ENCODE results near the gene CDC42SE2. TPM values are rescaled to one million over a fixed set of nuclear protein-coding genes. Genes with fewer than 3 reads are reported as not detected.
A peak's percentile ranks its signal among the peaks of the same experiment; 100 is the strongest.

Gene CDC42SE2
- total RNA-seq, 6 experiments from 2014 or later = 10.3 to 19.8 (median 15.0) TPM

DNA sequence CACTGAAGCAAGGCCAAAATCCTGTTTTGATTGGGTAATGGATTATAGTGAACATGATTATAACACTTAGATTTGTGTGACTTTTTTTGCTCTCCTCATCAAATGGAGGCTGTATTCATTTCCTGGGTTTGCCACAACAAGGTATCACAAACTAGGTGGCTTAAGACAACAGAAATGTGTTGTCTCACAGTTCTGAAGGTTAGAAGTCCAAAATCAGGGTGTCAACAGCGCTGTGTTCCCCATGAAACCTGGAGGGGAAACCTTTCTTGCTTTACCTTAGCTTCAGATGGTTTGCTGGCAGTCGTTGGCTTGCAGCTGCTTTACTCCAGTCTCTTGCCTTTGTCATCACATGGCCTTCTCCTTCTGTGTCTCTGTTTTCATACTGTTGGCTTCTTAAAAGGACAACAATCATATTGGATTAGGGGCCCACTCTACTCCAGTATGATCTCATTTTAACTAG, 32.4 kb downstream of the CDC42SE2 start:
- Histone ChIP-seq H3K9me3 (no peaks in the 10 kb centered on the region), H3K27me3 (no peaks in the 10 kb centered on the region), H3K27ac (no peak overlapping the region), H3K4me1 (no peaks in the 10 kb centered on the region), H3K4me3 (no peak overlapping the region), H3K36me3 (no peaks in the 10 kb centered on the region)
- no peak for TF ChIP-seq POLR2A (IDR thresholded peaks at IDR 0.05)
- TF ChIP-seq, protein P1, sequence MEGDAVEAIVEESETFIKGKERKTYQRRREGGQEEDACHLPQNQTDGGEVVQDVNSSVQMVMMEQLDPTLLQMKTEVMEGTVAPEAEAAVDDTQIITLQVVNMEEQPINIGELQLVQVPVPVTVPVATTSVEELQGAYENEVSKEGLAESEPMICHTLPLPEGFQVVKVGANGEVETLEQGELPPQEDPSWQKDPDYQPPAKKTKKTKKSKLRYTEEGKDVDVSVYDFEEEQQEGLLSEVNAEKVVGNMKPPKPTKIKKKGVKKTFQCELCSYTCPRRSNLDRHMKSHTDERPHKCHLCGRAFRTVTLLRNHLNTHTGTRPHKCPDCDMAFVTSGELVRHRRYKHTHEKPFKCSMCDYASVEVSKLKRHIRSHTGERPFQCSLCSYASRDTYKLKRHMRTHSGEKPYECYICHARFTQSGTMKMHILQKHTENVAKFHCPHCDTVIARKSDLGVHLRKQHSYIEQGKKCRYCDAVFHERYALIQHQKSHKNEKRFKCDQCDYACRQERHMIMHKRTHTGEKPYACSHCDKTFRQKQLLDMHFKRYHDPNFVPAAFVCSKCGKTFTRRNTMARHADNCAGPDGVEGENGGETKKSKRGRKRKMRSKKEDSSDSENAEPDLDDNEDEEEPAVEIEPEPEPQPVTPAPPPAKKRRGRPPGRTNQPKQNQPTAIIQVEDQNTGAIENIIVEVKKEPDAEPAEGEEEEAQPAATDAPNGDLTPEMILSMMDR (IDR thresholded peaks at IDR 0.05) = no peak
- intact Hi-C loops (cut with DNase I) = no loop called here
- 53% methylated on average over 2 of the region's 2 CpGs for WGBS (ENCODE audit: insufficient coverage, low coverage, low lambda C conversion rate, missing lambda C conversion rate)
- no peak for DNase-seq
- ATAC-seq = no peak

- Histone ChIP-seq H3K4me1 (no peaks in the 10 kb centered on the region), H3K27ac (no peak overlapping the region), H3K9me3 (no peaks in the 10 kb centered on the region), H3K27me3 (no peaks in the 10 kb centered on the region), H3K4me3 (no peak overlapping the region), H3K36me3 (no peaks in the 10 kb centered on the region)
- DNase-seq (no peak), ATAC-seq (no peak)
- WGBS (ENCODE audit: insufficient coverage, low coverage, low lambda C conversion rate, missing lambda C conversion rate) = 68% methylated on average over 2 of the region's 5 CpGs
- intact Hi-C loops (cut with DNase I) = no loop called here
- TF ChIP-seq, protein P1 (IDR thresholded peaks at IDR 0.05) = no peak
- TF ChIP-seq POLR2A (IDR thresholded peaks at IDR 0.05) = no peak
Measured at GRCh38 chr5:131297886-131298285, 34.0 kb downstream of the CDC42SE2 start.

- Histone ChIP-seq H3K4me1 (peaks cover 0 to 5% (median 0%) of the 10 kb centered on the region in 4 donors), H3K36me3 (no peaks in the 10 kb centered on the region), H3K9me3 (no peaks in the 10 kb centered on the region), H3K27me3 (no peaks in the 10 kb centered on the region), H3K4me3 (no peak overlapping the region), H3K27ac (no peak overlapping the region)
- DNase-seq (no peak), ATAC-seq (no peak)
- TF ChIP-seq, protein P1 (IDR thresholded peaks at IDR 0.05) = no peak
- no peak for TF ChIP-seq POLR2A (IDR thresholded peaks at IDR 0.05)
- intact Hi-C loops (cut with DNase I) = no loop called here
- WGBS (ENCODE audit: insufficient coverage, low coverage, low lambda C conversion rate, missing lambda C conversion rate) = 96% methylated on average over 3 of the region's 3 CpGs
Measured at GRCh38 chr5:131299465-131299864, 35.6 kb downstream of the CDC42SE2 start.

GRCh38 chr5:131302506-131302905, 38.7 kb downstream of the CDC42SE2 start:
- H3K4me1 ChIP-seq = peaks cover 0 to 5% (median 0%) of the 10 kb centered on the region in 4 donors
- DNase-seq = no peak
- no peak overlapping the region for H3K4me3 ChIP-seq
- no peak for ATAC-seq
- 74% methylated on average over 6 of the region's 6 CpGs for WGBS (ENCODE audit: insufficient coverage, low coverage, low lambda C conversion rate, missing lambda C conversion rate)
- no peaks in the 10 kb centered on the region for H3K36me3 ChIP-seq
- intact Hi-C loops (cut with DNase I) = no loop called here
- TF ChIP-seq, protein P1 (IDR thresholded peaks at IDR 0.05) = no peak
- no peaks in the 10 kb centered on the region for H3K9me3 ChIP-seq
- H3K27ac ChIP-seq = no peak overlapping the region
- no peaks in the 10 kb centered on the region for H3K27me3 ChIP-seq

DNA sequence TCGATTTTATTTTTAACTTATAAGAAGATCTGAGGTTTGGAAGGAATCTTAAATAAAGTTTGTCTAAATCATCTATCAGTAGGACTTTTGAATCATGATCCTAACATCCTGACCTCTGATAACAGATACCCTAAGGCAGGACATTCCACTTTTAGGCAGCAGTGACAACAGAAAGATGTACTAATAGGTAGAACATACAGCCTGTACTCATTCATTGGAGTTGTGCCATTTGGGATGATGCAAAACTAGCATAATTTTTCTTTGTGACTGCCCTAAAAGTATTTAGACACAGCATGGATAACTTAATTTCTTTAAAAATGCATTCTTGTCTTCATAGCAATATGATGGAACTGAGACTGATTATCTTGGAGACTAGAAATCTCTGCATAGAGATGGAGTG, 39.7 kb downstream of the CDC42SE2 start:
- Histone ChIP-seq H3K36me3 (no peaks in the 10 kb centered on the region), H3K4me3 (no peak overlapping the region), H3K9me3 (no peaks in the 10 kb centered on the region), H3K4me1 (peaks cover 0 to 5% (median 0%) of the 10 kb centered on the region in 4 donors), H3K27ac (no peak overlapping the region), H3K27me3 (no peaks in the 10 kb centered on the region)
- TF ChIP-seq, protein P1 (IDR thresholded peaks at IDR 0.05) = no peak
- no peak for TF ChIP-seq POLR2A (IDR thresholded peaks at IDR 0.05)
- DNase-seq (no peak), ATAC-seq (peak in 2 of 4 donors; percentile 43 to 60)
- WGBS (ENCODE audit: insufficient coverage, low coverage, low lambda C conversion rate, missing lambda C conversion rate) = 82% methylated on average over 1 of the region's 1 CpG
- intact Hi-C loops (cut with DNase I) = no loop called here

Measured in right lobe of liver (tissue), 6 donors.